ENCODE measurements around the gene STX18. TPM values are rescaled to one million over a fixed set of nuclear protein-coding genes. Genes with fewer than 3 reads are reported as not detected.

The STX18 gene
- total RNA-seq, 4 donors from 2014 or later, result 17.8 to 25.4 (median 23.4) TPM

GRCh38 chr4:4456351-4456750 lies 85.5 kb downstream of the STX18 start:
- Histone ChIP-seq H3K36me3 (peaks cover 0 to 89% of the 10 kb centered on the region in 2 donors), H3K27me3 (no peaks in the 10 kb centered on the region), H3K4me1 (no peaks in the 10 kb centered on the region), H3K9me3 (peaks cover 0 to 11% (median 0%) of the 10 kb centered on the region in 3 donors), H3K27ac (no peak overlapping the region), H3K4me3 (no peak overlapping the region)
- 57 to 92% methylated on average over 4 to 6 of the region's 7 CpGs for WGBS, 2 donors (ENCODE audit: low coverage in 1 of 2)
- TF ChIP-seq EP300 (IDR thresholded peaks at IDR 0.05) (no peak), POLR2A (IDR thresholded peaks at IDR 0.05) (no peak), CTCF (IDR thresholded peaks at IDR 0.05) (no peak), POLR2AphosphoS5 (IDR thresholded peaks at IDR 0.05) (no peak)
- ATAC-seq, result no peak

- Histone ChIP-seq H3K4me3 (no peak overlapping the region), H3K36me3 (peaks cover 0 to 93% of the 10 kb centered on the region in 2 donors), H3K9me3 (peaks cover 0 to 11% (median 0%) of the 10 kb centered on the region in 3 donors), H3K27me3 (no peaks in the 10 kb centered on the region), H3K4me1 (no peaks in the 10 kb centered on the region), H3K27ac (no peak overlapping the region)
- ATAC-seq, result no peak
- TF ChIP-seq EP300 (IDR thresholded peaks at IDR 0.05), result no peak
- TF ChIP-seq CTCF (IDR thresholded peaks at IDR 0.05), result no peak
- TF ChIP-seq POLR2AphosphoS5 (IDR thresholded peaks at IDR 0.05), result no peak
- no peak for TF ChIP-seq POLR2A (IDR thresholded peaks at IDR 0.05)
- 75 to 77% methylated on average over 2 to 4 of the region's 5 CpGs for WGBS, 2 donors (ENCODE audit: low coverage in 1 of 2)
Measured at GRCh38 chr4:4455210-4455865, 86.5 kb downstream of the STX18 start.

- no peak for ATAC-seq
- H3K9me3 ChIP-seq, result no peaks in the 10 kb centered on the region
- no peak overlapping the region for H3K4me3 ChIP-seq
- no peak overlapping the region for H3K27ac ChIP-seq
- peaks cover 0 to 18% of the 10 kb centered on the region in 2 donors for H3K36me3 ChIP-seq
- H3K4me1 ChIP-seq, result no peaks in the 10 kb centered on the region
- H3K27me3 ChIP-seq, result no peaks in the 10 kb centered on the region
- TF ChIP-seq POLR2A (IDR thresholded peaks at IDR 0.05) (no peak), CTCF (IDR thresholded peaks at IDR 0.05) (no peak), EP300 (IDR thresholded peaks at IDR 0.05) (no peak), POLR2AphosphoS5 (IDR thresholded peaks at IDR 0.05) (no peak)
Measured at GRCh38 chr4:4446434-4446833, 95.4 kb downstream of the STX18 start.

- 70% methylated on average over 1 of the region's 2 CpGs; no CpG with 5 or more reads in 1 of the 2 donors for WGBS, 2 donors (ENCODE audit: low coverage in 1 of 2)
- no peak for TF ChIP-seq CTCF (IDR thresholded peaks at IDR 0.05)
- TF ChIP-seq EP300 (IDR thresholded peaks at IDR 0.05), result no peak
- TF ChIP-seq POLR2A (IDR thresholded peaks at IDR 0.05), result no peak
- TF ChIP-seq POLR2AphosphoS5 (IDR thresholded peaks at IDR 0.05), result no peak
- Histone ChIP-seq H3K27ac (no peak overlapping the region), H3K27me3 (no peaks in the 10 kb centered on the region), H3K36me3 (peaks cover 0 to 12% of the 10 kb centered on the region in 2 donors), H3K4me1 (no peaks in the 10 kb centered on the region), H3K9me3 (no peaks in the 10 kb centered on the region), H3K4me3 (no peak overlapping the region)
- no peak for ATAC-seq
Measured at GRCh38 chr4:4443821-4444220, 98.0 kb downstream of the STX18 start.
